ENCODE data around the gene TAS1R3.

Gene TAS1R3

GRCh38 chr1:1374589-1374928 lies 43.5 kb downstream of the TAS1R3 start:
- TF ChIP-seq GATA3 (IDR thresholded peaks at IDR 0.05; ENCODE audit: low read depth, low read length) (no peak), GATA2 (IDR thresholded peaks at IDR 0.05; ENCODE audit: low read depth, low read length) (no peak)

GRCh38 chr1:1374929-1375662 lies 44.0 kb downstream of the TAS1R3 start, which contains the start of gene AURKAIP1:
TSS of gene AURKAIP1 (minus strand) at chr1:1375207. CDS start at chr1:1374756, 451 bp downstream.
- TF ChIP-seq GATA2 (IDR thresholded peaks at IDR 0.05; ENCODE audit: low read depth, low read length) = no peak
- TF ChIP-seq GATA3 (IDR thresholded peaks at IDR 0.05; ENCODE audit: low read depth, low read length) = no peak

- TF ChIP-seq GATA2 (IDR thresholded peaks at IDR 0.05; ENCODE audit: low read depth, low read length) = no peak
- no peak for TF ChIP-seq GATA3 (IDR thresholded peaks at IDR 0.05; ENCODE audit: low read depth, low read length)
These were observed 45.6 kb downstream of the TAS1R3 start for GRCh38 chr1:1376551-1377226.

GRCh38 chr1:1377540-1378205 lies 46.6 kb downstream of the TAS1R3 start:
- TF ChIP-seq GATA3 (IDR thresholded peaks at IDR 0.05; ENCODE audit: low read depth, low read length) = no peak
- TF ChIP-seq GATA2 (IDR thresholded peaks at IDR 0.05; ENCODE audit: low read depth, low read length) = no peak

GRCh38 chr1:1380860-1381259 lies 49.8 kb downstream of the TAS1R3 start:
- TF ChIP-seq GATA3 (IDR thresholded peaks at IDR 0.05; ENCODE audit: low read depth, low read length) (no peak), GATA2 (IDR thresholded peaks at IDR 0.05; ENCODE audit: low read depth, low read length) (no peak)

GRCh38 chr1:1381294-1381693 lies 50.2 kb downstream of the TAS1R3 start:
- TF ChIP-seq GATA2 (IDR thresholded peaks at IDR 0.05; ENCODE audit: low read depth, low read length) (no peak), GATA3 (IDR thresholded peaks at IDR 0.05; ENCODE audit: low read depth, low read length) (no peak)
